Lower leg skin (tissue), 4 donors: Measurements from ENCODE around the gene PSMB10. TPM values are rescaled to one million over a fixed set of nuclear protein-coding genes. Genes with fewer than 3 reads are reported as not detected.

Source experiments
- DNase-seq, 2 donors: peaks; one replicate each; pipeline ENCODE4 v3.0.0-alpha.2; 2019; ENCODE audit warnings: low spot score in 2 of 2
- H3K4me3 ChIP-seq: fragments of 200-600 bp; sonication (generic); 2 replicates; pipeline ENCODE4 v1.5.1; 2017; ENCODE audit warnings: mild to moderate bottlenecking, low read depth; ENCODE audit not compliant: poor library complexity, severe bottlenecking
- POLR2A ChIP-seq, 2 donors: fragments of 450-650 bp; IDR thresholded peaks; one replicate each; pipeline ENCODE4 v1.6.1; 2016 to 2017; ENCODE audit warnings: antibody characterized with exemption in 2 of 2, mild to moderate bottlenecking in 1 of 2, moderate library complexity in 1 of 2
- WGBS, 2 donors: methylation state at CpG; one replicate each; pipeline ENCODE4 v1.1.5; 2018; 5-methylcytosine and 5-hydroxymethylcytosine counted together
- intact Hi-C: fragments of 100-400 bp; cut with DNase I; formaldehyde crosslinking; loops from one replicate; pipeline ENCODE4 v1.15.0; 2023; ENCODE audit warnings: low total_unique reads
- total RNA-seq, 4 donors: library from RNA; depleted of rRNA; stranded (reverse); fragments of >200 nt; gene quantifications; one replicate each; pipeline ENCODE4 v1.1.0, GENCODE V29; 2016
- TF ChIP-seq, protein P1 (sequence below), 3 donors: fragments of 450-650 bp; IDR thresholded peaks; one replicate each; pipeline ENCODE4 v1.5.1; 2016; ENCODE audit warnings: antibody characterized with exemption in 3 of 3, mild to moderate bottlenecking in 3 of 3, moderate library complexity in 2 of 3

PSMB10 gene
- total RNA-seq, 4 donors from 2014 or later: 11.4 to 20.4 (median 17.8) TPM

DNA sequence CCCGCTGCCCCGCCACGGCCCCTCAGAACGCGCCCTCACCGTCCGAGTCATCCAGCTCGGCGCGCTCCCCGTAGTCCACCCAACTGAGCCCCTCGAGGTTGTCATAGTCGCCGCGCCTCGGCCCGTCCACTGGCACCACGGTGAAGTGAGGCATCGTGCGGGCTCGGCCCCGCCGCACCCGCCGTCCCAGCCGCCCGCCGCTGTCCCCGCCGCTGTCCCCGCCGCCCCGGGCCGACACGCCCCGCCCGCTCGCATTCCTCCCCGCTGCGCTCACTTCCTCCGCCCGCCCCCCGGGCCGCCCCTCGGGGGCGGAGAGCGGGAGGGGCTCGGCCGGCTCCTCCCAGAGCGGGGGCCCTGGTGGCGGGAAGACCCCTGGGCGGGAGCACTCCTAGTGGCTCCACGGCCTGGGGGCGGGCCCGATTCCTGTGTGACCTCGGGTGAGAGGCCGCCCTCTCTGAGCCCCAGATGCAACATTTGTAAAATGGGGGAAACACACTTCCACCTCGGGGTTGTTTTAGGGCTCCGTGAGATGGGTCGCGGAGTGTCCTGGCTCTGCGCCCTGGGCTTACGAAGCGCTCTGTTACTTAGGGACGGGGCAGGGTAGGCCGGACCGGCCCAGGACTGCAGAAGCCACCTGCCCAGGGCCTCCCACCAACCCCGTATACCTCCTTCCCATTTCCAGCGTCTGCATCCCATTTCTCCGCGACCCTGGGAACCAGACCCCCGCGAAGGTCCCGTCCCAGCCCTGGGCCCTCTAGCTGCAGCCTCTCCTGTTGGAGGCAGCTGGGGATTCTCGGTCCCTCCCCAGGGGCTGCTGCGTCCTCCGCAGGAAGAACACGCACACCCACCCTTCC is 32.0 kb upstream of the PSMB10 start, which contains the start of gene SLC12A4:
SLC12A4 (minus strand) TSS at position 238 of the 854 bp plus-strand sequence; CDS start at position 154, 84 bp downstream.
- DNase-seq: peak; percentile 71 to 96
- H3K4me3 ChIP-seq: peak within 1 kb of the TSS; percentile 53
- 1 to 2% methylated on average over 25 of the region's 78 CpGs for WGBS, 2 donors
- intact Hi-C loops: no loop called here
- TF ChIP-seq, protein P1, sequence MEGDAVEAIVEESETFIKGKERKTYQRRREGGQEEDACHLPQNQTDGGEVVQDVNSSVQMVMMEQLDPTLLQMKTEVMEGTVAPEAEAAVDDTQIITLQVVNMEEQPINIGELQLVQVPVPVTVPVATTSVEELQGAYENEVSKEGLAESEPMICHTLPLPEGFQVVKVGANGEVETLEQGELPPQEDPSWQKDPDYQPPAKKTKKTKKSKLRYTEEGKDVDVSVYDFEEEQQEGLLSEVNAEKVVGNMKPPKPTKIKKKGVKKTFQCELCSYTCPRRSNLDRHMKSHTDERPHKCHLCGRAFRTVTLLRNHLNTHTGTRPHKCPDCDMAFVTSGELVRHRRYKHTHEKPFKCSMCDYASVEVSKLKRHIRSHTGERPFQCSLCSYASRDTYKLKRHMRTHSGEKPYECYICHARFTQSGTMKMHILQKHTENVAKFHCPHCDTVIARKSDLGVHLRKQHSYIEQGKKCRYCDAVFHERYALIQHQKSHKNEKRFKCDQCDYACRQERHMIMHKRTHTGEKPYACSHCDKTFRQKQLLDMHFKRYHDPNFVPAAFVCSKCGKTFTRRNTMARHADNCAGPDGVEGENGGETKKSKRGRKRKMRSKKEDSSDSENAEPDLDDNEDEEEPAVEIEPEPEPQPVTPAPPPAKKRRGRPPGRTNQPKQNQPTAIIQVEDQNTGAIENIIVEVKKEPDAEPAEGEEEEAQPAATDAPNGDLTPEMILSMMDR (IDR thresholded peaks at IDR 0.05): no peak
- TF ChIP-seq POLR2A (IDR thresholded peaks at IDR 0.05): peak in 1 of 2 donors; percentile 46

DNA sequence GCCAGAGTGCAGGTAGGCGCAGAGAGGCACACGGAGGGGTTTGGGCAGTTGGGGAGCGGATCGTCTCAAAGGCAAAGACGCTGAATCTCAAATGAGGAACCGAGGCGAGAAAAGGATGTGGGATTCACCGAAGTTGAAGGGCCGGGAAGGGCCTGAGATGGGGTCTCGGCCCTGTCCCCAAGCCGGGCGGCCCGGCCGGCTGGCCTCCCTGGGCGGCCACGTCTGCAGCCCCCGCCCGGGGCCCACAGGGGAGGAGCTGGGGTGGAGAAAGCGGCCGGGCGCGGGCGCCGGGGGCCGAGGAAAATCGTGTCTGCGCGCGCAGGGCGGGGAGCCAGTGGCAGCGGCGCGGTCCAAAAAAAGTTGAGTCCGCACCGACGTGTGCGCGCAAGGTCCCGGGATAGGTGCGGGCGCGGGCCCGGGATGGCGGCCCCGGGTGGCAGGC is 31.3 kb upstream of the PSMB10 start:
- TF ChIP-seq, protein P1 (IDR thresholded peaks at IDR 0.05): no peak
- TF ChIP-seq POLR2A (IDR thresholded peaks at IDR 0.05): no peak
- intact Hi-C loops: no loop called here
- DNase-seq: no peak
- peak overlapping the region; percentile 53 for H3K4me3 ChIP-seq
- 0 to 1% methylated on average over 15 to 29 of the region's 45 CpGs for WGBS, 2 donors

DNA sequence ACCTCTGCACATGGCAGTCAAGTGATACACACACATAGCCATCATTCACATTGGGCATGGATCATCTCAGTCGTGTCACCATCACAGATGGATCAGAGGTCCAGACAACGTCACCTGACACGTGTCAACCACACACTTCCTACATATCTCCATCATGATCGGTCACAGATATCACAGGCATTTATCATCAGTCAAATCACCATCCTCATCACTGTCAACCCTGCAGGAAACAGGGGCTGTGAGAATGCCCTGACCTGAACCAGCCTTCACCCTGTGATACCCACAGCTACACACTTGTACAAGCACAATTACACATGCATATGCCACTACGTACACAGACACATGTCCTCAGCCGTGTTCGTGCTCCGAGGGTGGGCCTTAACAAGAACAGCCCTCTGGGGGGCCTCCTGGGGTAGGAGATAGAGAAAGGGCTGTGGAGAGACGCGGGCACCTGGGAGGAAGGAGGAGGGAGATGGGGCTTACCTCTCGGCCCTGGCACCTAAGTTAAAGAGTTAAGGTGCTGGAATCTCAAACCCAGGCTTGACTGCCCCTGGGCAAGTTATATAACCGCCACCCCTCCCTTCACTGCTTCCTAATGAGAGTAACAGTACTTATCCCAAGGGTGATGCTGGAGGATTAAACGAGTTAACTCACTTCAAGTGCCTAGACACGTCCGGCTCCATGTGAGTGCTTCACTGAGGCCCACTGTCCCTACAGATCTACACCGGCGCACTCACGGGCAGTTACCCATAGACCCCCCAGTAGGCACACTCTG is 30.7 kb upstream of the PSMB10 start:
- WGBS, 2 donors: 9 to 12% methylated on average over 18 of the region's 18 CpGs
- TF ChIP-seq, protein P1 (IDR thresholded peaks at IDR 0.05): no peak
- TF ChIP-seq POLR2A (IDR thresholded peaks at IDR 0.05): no peak
- DNase-seq: no peak

DNA sequence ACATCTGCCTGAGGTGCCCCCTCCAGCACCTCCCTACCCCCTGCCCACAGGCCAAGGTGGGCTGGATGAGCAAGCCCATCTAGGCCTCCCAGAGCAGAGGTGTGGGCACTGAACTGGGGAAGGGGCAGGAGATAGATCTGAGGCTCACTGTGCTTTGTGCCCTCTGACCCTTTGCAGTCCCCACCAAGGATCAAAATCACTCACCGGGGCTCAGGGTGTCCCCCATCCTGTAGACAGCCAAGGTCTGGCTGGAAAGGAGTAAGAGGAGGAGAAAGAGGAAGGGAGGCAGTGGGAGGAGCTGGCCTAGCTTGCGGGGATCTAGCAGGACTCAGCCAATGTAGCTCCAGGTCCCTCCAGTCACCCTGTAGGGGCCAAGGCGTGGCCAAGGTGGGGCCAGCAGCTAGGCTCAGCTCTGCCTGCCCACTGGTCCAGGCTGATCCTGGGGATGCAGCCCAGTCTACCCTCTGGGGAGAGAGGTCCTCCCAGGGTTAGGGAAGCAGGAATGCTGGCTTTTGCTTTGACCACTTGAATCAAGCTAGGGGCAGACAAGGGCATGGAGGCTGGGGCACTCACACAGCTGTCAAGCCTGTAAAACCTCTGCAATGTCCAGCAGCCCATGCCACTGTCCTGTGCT is 30.0 kb upstream of the PSMB10 start:
- no peak overlapping the region for H3K4me3 ChIP-seq
- intact Hi-C loops: no loop called here
- 15 to 42% methylated on average over 3 of the region's 3 CpGs for WGBS, 2 donors
- TF ChIP-seq, protein P1 (IDR thresholded peaks at IDR 0.05): no peak
- TF ChIP-seq POLR2A (IDR thresholded peaks at IDR 0.05): no peak
- DNase-seq: no peak

More for the DNA sequence above, 30.7 kb upstream of the PSMB10 start:
- peak overlapping the region; percentile 53 for H3K4me3 ChIP-seq
- intact Hi-C loops: no loop called here

DNA sequence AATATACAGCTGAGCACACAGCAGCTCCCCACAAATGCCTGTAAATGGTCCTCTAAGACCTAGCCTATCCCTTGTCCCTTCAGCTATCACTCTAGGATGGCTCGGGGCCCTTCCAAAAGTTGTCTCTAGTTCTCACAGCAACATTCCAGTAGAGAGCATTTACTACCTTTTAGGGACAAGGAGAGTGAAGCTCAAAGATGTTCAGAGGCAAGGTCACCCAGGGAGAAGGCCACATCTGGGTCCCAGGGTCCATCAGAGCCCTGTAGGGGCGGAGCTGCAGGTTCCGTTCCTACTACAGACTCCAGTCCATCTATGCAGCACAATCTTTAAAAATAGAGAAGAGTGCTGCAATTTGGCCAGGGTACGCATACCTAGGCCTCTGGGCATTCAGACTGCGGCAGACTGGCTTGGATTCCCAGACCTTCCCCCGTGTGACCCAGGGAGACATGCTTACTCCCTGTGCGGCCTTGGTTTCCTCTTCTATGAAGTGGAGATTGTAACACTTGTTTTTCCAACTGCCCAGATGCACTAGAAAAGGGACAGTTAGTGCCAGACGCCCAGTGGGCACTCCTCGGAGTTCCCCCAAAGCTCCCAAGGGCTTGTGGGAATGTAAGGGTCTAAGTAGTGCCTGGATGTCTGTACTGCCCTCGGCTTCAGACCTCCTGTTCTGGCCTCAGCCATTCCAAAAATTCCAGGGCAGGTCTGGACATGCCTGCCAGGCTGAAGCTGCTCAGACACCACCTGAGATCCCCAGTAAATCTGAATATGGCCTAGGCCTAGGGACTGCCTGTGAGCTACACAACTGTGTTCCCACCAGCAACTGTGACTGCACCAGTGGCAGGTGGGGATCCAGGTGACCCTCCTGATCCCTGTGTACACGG is 29.3 kb upstream of the PSMB10 start:
- no peak for DNase-seq
- intact Hi-C loops: no loop called here
- TF ChIP-seq, protein P1 (IDR thresholded peaks at IDR 0.05): no peak
- no peak for TF ChIP-seq POLR2A (IDR thresholded peaks at IDR 0.05)
- no peak overlapping the region for H3K4me3 ChIP-seq
- 50 to 53% methylated on average over 8 to 11 of the region's 11 CpGs for WGBS, 2 donors
